A673 (cell line): Measurements from ENCODE around the gene WDR18. TPM values are rescaled to one million over a fixed set of nuclear protein-coding genes. Genes with fewer than 3 reads are reported as not detected.

Experiments used
- Bru-seq: library from RNA; stranded (reverse); fragments of 400-500 nt; gene quantifications from one replicate; lab custom pipeline; 2021; lab: Mats Ljungman, UMichigan
- BruChase-seq, 2 experiments: library from RNA; stranded (reverse); fragments of 400-500 nt; gene quantifications; one replicate each; lab custom pipeline; 2021; lab: Mats Ljungman, UMichigan
- BruUV-seq: library from RNA; stranded (reverse); fragments of 400-500 nt; replicated peaks from 2 replicates; lab custom pipeline; 2021; lab: Mats Ljungman, UMichigan
- CTCF ChIA-PET: fragments of 300-600 bp; sonication (Branson Sonifier 250); formaldehyde crosslinking; loops from one replicate; lab custom pipeline; 2022; ENCODE audit warnings: antibody characterized with exemption; lab: Charles Lee
- POLR2A ChIA-PET: fragments of 300-600 bp; sonication (Branson Sonifier 250); formaldehyde crosslinking; loops from one replicate; lab custom pipeline; 2022; ENCODE audit warnings: antibody characterized with exemption; ENCODE audit not compliant: low non-redundant PET; lab: Charles Lee
- DNase-seq: peaks from one replicate; pipeline ENCODE4 v3.0.0-alpha.2; 2015; ENCODE audit warnings: low spot score
- H3K27ac ChIP-seq: fragments of 200-600 bp; sonication (generic); 2 replicates; pipeline ENCODE4 v1.5.1; 2016; ENCODE audit warnings: mixed run types, low read depth, mild to moderate bottlenecking, mixed read lengths, antibody characterized with exemption, low read length; ENCODE audit not compliant: poor library complexity, severe bottlenecking
- H3K27me3 ChIP-seq: fragments of 200-600 bp; sonication (generic); replicated peaks from 2 replicates; pipeline ENCODE4 v1.6.1; 2017; ENCODE audit warnings: mixed run types, low read depth, mild to moderate bottlenecking, mixed read lengths, antibody characterized with exemption, low read length; ENCODE audit not compliant: insufficient read depth, poor library complexity
- H3K36me3 ChIP-seq: fragments of 200-600 bp; sonication (generic); 2 replicates; pipeline ENCODE4 v1.6.1; 2016; ENCODE audit warnings: mixed run types, mild to moderate bottlenecking, mixed read lengths, antibody characterized with exemption, low read length; ENCODE audit not compliant: insufficient read depth, poor library complexity, severe bottlenecking
- H3K4me1 ChIP-seq: fragments of 200-600 bp; sonication (generic); 2 replicates; pipeline ENCODE4 v1.6.1; 2017; ENCODE audit warnings: mixed run types, mild to moderate bottlenecking, mixed read lengths, antibody characterized with exemption, low read length; ENCODE audit not compliant: insufficient read depth, poor library complexity, severe bottlenecking
- H3K4me3 ChIP-seq: fragments of 200-600 bp; sonication (generic); 2 replicates; pipeline ENCODE4 v1.5.1; 2016; ENCODE audit warnings: low read depth, mixed run types, mild to moderate bottlenecking, mixed read lengths, low read length; ENCODE audit not compliant: poor library complexity, severe bottlenecking
- H3K9me3 ChIP-seq: fragments of 200-600 bp; sonication (generic); 2 replicates; pipeline ENCODE4 v1.6.1; 2016; ENCODE audit warnings: mixed run types, low read depth, mild to moderate bottlenecking, mixed read lengths, antibody characterized with exemption, low read length; ENCODE audit not compliant: poor library complexity, severe bottlenecking
- CTCF ChIP-seq: fragments of 300-800, 200-600 bp; sonication (generic); conservative IDR thresholded peaks from 2 replicates; pipeline ENCODE4 v1.5.1; 2017; ENCODE audit warnings: low read depth, mild to moderate bottlenecking, antibody characterized with exemption, low read length, moderate library complexity, mixed read lengths
- EZH2 ChIP-seq: fragments of 200-600 bp; sonication (generic); IDR thresholded peaks from 2 replicates; pipeline ENCODE4 v1.6.1; 2017; ENCODE audit warnings: borderline replicate concordance, low read depth, mild to moderate bottlenecking, mixed read lengths, antibody characterized with exemption, low read length; ENCODE audit not compliant: poor library complexity, severe bottlenecking
- intact Hi-C: fragments of 100-400 bp; cut with micrococcal nuclease; formaldehyde crosslinking; loops from one replicate; pipeline ENCODE4 v1.10.0; 2022; ENCODE audit not compliant: unreplicated experiment
- long read RNA-seq: library from polyadenylated mRNA; stranded (forward); transcript quantifications from one replicate; pipeline ENCODE4 v2.0.0, GENCODE V29; 2022
- total RNA-seq: library from RNA; stranded (reverse); gene quantifications from 2 replicates; pipeline ENCODE4 v1.2.3, GENCODE V29; 2021

The WDR18 gene
- total RNA-seq (109 and 116 TPM in 2 replicates), Bru-seq, nascent RNA (percentile 58 among the genes with signal in this experiment), BruChase-seq, experiment 1, labeled RNA remaining after a 2-hour chase (percentile 49 among the genes with signal in this experiment), BruChase-seq, experiment 2, labeled RNA remaining after a 6-hour chase (percentile 65 among the genes with signal in this experiment)
- long read RNA-seq, transcript WDR18-202 (10 exons, 1,608 nt) = major isoform, 417 of 470 reads
- long read RNA-seq, transcript WDR18-204 (9 exons, 1,465 nt) = minor isoform, 11 of 470 reads
- long read RNA-seq, partial matches to known transcripts = 5 of 470 reads
- long read RNA-seq, other reads (novel, unspliced or antisense) = 37 of 470 reads

GRCh38 chr19:984165-984967 is at the start of gene WDR18:
WDR18 (plus strand) TSS chr19:984345; CDS start chr19:984354, 9 bp downstream.
- POLR2A ChIA-PET = interaction anchor here (0.6 to 1.1 kb wide), 3 partner anchors 12 to 284 kb away, joined by 3 read pairs; no protein-coding TSS in a partner anchor
- H3K4me3 ChIP-seq = peak within 1 kb of the TSS; percentile 80
- no peaks in the 10 kb centered on the region for H3K27me3 ChIP-seq
- DNase-seq = peak; percentile 96
- no peaks in the 10 kb centered on the region for H3K9me3 ChIP-seq
- CTCF ChIA-PET = interaction anchor here (0.6 to 1.0 kb wide), 3 partner anchors 127 to 260 kb away, joined by 3 to 4 read pairs (median 4); no protein-coding TSS in a partner anchor
- intact Hi-C loops = loop anchor here (1.0 to 5.0 kb wide), 4 partner anchors 63 to 256 kb away; partner anchors contain the start of gene ATP5F1D
- peaks cover 13% of the 10 kb centered on the region for H3K4me1 ChIP-seq
- peak within 1 kb of the TSS; percentile 98 for H3K27ac ChIP-seq
- no TSS peak for BruUV-seq
- no peak for TF ChIP-seq EZH2
- no peak for TF ChIP-seq CTCF
- peaks cover 12% of the 10 kb centered on the region for H3K36me3 ChIP-seq

- TF ChIP-seq CTCF (no peak), EZH2 (no peak)
- no peak for DNase-seq
- peaks cover 3% of the 10 kb centered on the region for H3K36me3 ChIP-seq
- POLR2A ChIA-PET = no interaction called here
- H3K9me3 ChIP-seq = no peaks in the 10 kb centered on the region
- H3K27ac ChIP-seq = no peak overlapping the region
- intact Hi-C loops = no loop called here
- H3K27me3 ChIP-seq = no peaks in the 10 kb centered on the region
- BruUV-seq = no TSS peak
- H3K4me3 ChIP-seq = no peak overlapping the region
- CTCF ChIA-PET = interaction anchor here (0.6 kb wide), 1 partner anchor 92 kb away, joined by 4 read pairs; no protein-coding TSS in a partner anchor
- H3K4me1 ChIP-seq = no peaks in the 10 kb centered on the region
Measured at GRCh38 chr19:934865-935479, 49.2 kb upstream of the WDR18 start.

GRCh38 chr19:936175-936546 is 48.0 kb upstream of the WDR18 start:
- Histone ChIP-seq H3K4me3 (no peak overlapping the region), H3K9me3 (no peaks in the 10 kb centered on the region), H3K36me3 (no peaks in the 10 kb centered on the region), H3K27ac (no peak overlapping the region), H3K4me1 (peaks cover 10% of the 10 kb centered on the region), H3K27me3 (no peaks in the 10 kb centered on the region)
- intact Hi-C loops = no loop called here
- TF ChIP-seq CTCF (no peak), EZH2 (no peak)
- POLR2A ChIA-PET = no interaction called here
- CTCF ChIA-PET = no interaction called here
- DNase-seq = no peak
- no TSS peak for BruUV-seq
